ENCODE measurements around the gene EDC3. TPM values are rescaled to one million over a fixed set of nuclear protein-coding genes. Genes with fewer than 3 reads are reported as not detected.

Gene EDC3
- total and polyA plus RNA-seq, 9 of the 15 experiments (the other 6 are each of a cell fraction or from before 2014, with no cell fraction given), result 11.7 to 63.9 (median 32.8) TPM

- Histone ChIP-seq H3K36me3 (ENCODE audit: control insufficient read depth, insufficient read depth, low read length) (peaks cover 5% of the 10 kb centered on the region; the same call in 2 of the 3 replicates), H3K4me2 (ENCODE audit: insufficient read depth, low read length) (no peak overlapping the region), H3K79me2 (ENCODE audit: control insufficient read depth, insufficient read depth, low read length) (peaks cover 17% of the 10 kb centered on the region), H3K9ac (ENCODE audit: insufficient read depth in 1 of 2, low read depth in 2 of 2, low read length in 2 of 2) (no peak overlapping the region), H3K4me1 (replicated peaks in 1 of 2; ENCODE audit: control insufficient read depth in 2 of 2, insufficient read depth in 2 of 2, low read length in 2 of 2) (peaks cover 11 to 31% of the 10 kb centered on the region in 2 experiments; a peak in 4 of 5 replicates), H3K27ac (ENCODE audit: extremely low read depth, low read depth, low read length) (no peak overlapping the region), H3K27me3 (ENCODE audit: control insufficient read depth in 2 of 2, insufficient read depth in 2 of 2, low read length in 2 of 2) (no peaks in the 10 kb centered on the region), H2AFZ (ENCODE audit: low read depth, low read length) (no peak overlapping the region), H4K20me1 (replicated peaks; ENCODE audit: control insufficient read depth, insufficient read depth, low read length) (no peaks in the 10 kb centered on the region), H3K4me3 (no peak overlapping the region), H3K9me1 (ENCODE audit: control insufficient read depth, insufficient read depth, low read length) (no peaks in the 10 kb centered on the region), H3K9me3 (replicated peaks; ENCODE audit: control insufficient read depth, insufficient read depth, low read depth, low read length) (no peaks in the 10 kb centered on the region)
- WGBS (ENCODE audit: insufficient coverage, low coverage, missing lambda C conversion rate), result 59% methylated on average over 5 of the region's 5 CpGs
- ChIA-PET CTCF (ENCODE audit: low intra/inter-chr PET ratio) (no interaction called here), POLR2A (interaction anchor here (0.5 to 1.6 kb wide), 4 partner anchors 12 to 153 kb away, joined by 3 to 5 read pairs (median 4); no protein-coding TSS in a partner anchor)
- DNase-seq (ENCODE audit: extremely low read depth in 1 of 4, low spot score in 3 of 4) (no peak), FAIRE-seq (no peak), ATAC-seq (no peak)
- intact Hi-C loops (cut with micrococcal nuclease) (loop anchor here (5.0 kb wide), 1 partner anchor 48 kb away; no protein-coding TSS in a partner anchor), in situ Hi-C loops (cut with MboI) (no loop called here)
- BruUV-seq (replicated peaks), result no TSS peak
- peak; percentile 90; the same call in 1 of the 2 replicates for TF ChIP-seq ARID3B (CRISPR knock-in tag; IDR thresholded peaks at IDR 0.05; ENCODE audit: borderline replicate concordance)
- no peak for TF ChIP-seq GATAD2B (IDR thresholded peaks at IDR 0.05; ENCODE audit: borderline replicate concordance)
These were observed 100.6 kb downstream of the EDC3 start for GRCh38 chr15:74595271-74595670.

GRCh38 chr15:74594455-74594854 is 101.4 kb downstream of the EDC3 start:
- Histone ChIP-seq H3K27me3 (ENCODE audit: control insufficient read depth in 2 of 2, insufficient read depth in 2 of 2, low read length in 2 of 2) (no peaks in the 10 kb centered on the region), H2AFZ (ENCODE audit: low read depth, low read length) (no peak overlapping the region), H3K79me2 (ENCODE audit: control insufficient read depth, insufficient read depth, low read length) (peaks cover 12% of the 10 kb centered on the region), H3K9me3 (replicated peaks; ENCODE audit: control insufficient read depth, insufficient read depth, low read depth, low read length) (no peaks in the 10 kb centered on the region), H4K20me1 (replicated peaks; ENCODE audit: control insufficient read depth, insufficient read depth, low read length) (no peaks in the 10 kb centered on the region), H3K9me1 (ENCODE audit: control insufficient read depth, insufficient read depth, low read length) (no peaks in the 10 kb centered on the region), H3K4me2 (ENCODE audit: insufficient read depth, low read length) (no peak overlapping the region), H3K36me3 (ENCODE audit: control insufficient read depth, insufficient read depth, low read length) (peaks cover 9% of the 10 kb centered on the region; the same call in 2 of the 3 replicates), H3K4me3 (no peak overlapping the region), H3K27ac (ENCODE audit: extremely low read depth, low read depth, low read length) (no peak overlapping the region), H3K4me1 (replicated peaks in 1 of 2; ENCODE audit: control insufficient read depth in 2 of 2, insufficient read depth in 2 of 2, low read length in 2 of 2) (peaks cover 11 to 26% of the 10 kb centered on the region in 2 experiments; a peak in 4 of 5 replicates), H3K9ac (ENCODE audit: insufficient read depth in 1 of 2, low read depth in 2 of 2, low read length in 2 of 2) (no peak overlapping the region)
- 94% methylated on average over 4 of the region's 4 CpGs for WGBS (ENCODE audit: insufficient coverage, low coverage, missing lambda C conversion rate)
- POLR2A ChIA-PET, result interaction anchor here (1.6 kb wide), 1 partner anchor 19 kb away, joined by 5 read pairs; no protein-coding TSS in a partner anchor
- intact Hi-C loops (cut with micrococcal nuclease) (no loop called here), in situ Hi-C loops (cut with MboI) (no loop called here)
- DNase-seq (ENCODE audit: extremely low read depth in 1 of 4, low spot score in 3 of 4) (no peak), ATAC-seq (no peak), FAIRE-seq (no peak)
- BruUV-seq (replicated peaks), result no TSS peak
- CTCF ChIA-PET (ENCODE audit: low intra/inter-chr PET ratio), result no interaction called here
- TF ChIP-seq ZFX (CRISPR knock-in tag; IDR thresholded peaks at IDR 0.05) (no peak), ARID3B (CRISPR knock-in tag; IDR thresholded peaks at IDR 0.05; ENCODE audit: borderline replicate concordance) (no peak), ZBTB2 (IDR thresholded peaks at IDR 0.05) (no peak), KLF1 (tag; IDR thresholded peaks at IDR 0.05) (no peak), GTF2E2 (tag; IDR thresholded peaks at IDR 0.05) (no peak), ZNF511 (CRISPR knock-in tag; IDR thresholded peaks at IDR 0.05) (no peak), ZNF551 (CRISPR knock-in tag; IDR thresholded peaks at IDR 0.05) (no peak), DDX20 (tag; IDR thresholded peaks at IDR 0.05; ENCODE audit: low read depth) (no peak), CBX3 (IDR thresholded peaks at IDR 0.05; ENCODE audit: borderline replicate concordance in 1 of 2, low read length in 2 of 2) (no peak)

Data from K562 (cell line).